KOPT-K1 (cell line): Measurements from ENCODE around the gene CXXC1.

Experiments
- H3K27ac ChIP-seq: fragments of 200-600 bp; sonication (generic); 2 replicates; pipeline ENCODE4 v1.5.1; 2016; ENCODE audit warnings: antibody characterized with exemption, mild to moderate bottlenecking, low read depth, low read length; ENCODE audit not compliant: poor library complexity, severe bottlenecking
- H3K36me3 ChIP-seq: fragments of 200-600 bp; sonication (generic); 2 replicates; pipeline ENCODE4 v1.5.1; 2017; ENCODE audit warnings: antibody characterized with exemption, mild to moderate bottlenecking, low read length, moderate library complexity; ENCODE audit not compliant: insufficient read depth
- H3K9me3 ChIP-seq: fragments of 200-600 bp; sonication (generic); 2 replicates; pipeline ENCODE4 v1.5.1; 2017; ENCODE audit warnings: antibody characterized with exemption, low read length, mild to moderate bottlenecking; ENCODE audit not compliant: insufficient read depth, poor library complexity, severe bottlenecking

CXXC1 gene

GRCh38 chr18:50284255-50284885 lies 3.1 kb downstream of the CXXC1 start:
- H3K9me3 ChIP-seq, result no peaks in the 10 kb centered on the region
- peaks cover 45% of the 10 kb centered on the region for H3K36me3 ChIP-seq
- no peak overlapping the region for H3K27ac ChIP-seq

GRCh38 chr18:50283469-50284209 lies 3.9 kb downstream of the CXXC1 start:
- H3K27ac ChIP-seq, result no peak overlapping the region
- H3K9me3 ChIP-seq, result no peaks in the 10 kb centered on the region
- peaks cover 53% of the 10 kb centered on the region for H3K36me3 ChIP-seq

- peak overlapping the region; percentile 90 for H3K27ac ChIP-seq
Observed at GRCh38 chr18:50282521-50283335, 4.8 kb downstream of the CXXC1 start.

GRCh38 chr18:50281972-50282520 lies 5.4 kb downstream of the CXXC1 start:
- H3K36me3 ChIP-seq, result peaks cover 64% of the 10 kb centered on the region
- no peaks in the 10 kb centered on the region for H3K9me3 ChIP-seq
- H3K27ac ChIP-seq, result peak overlapping the region; percentile 90

More at GRCh38 chr18:50282521-50283335, 4.8 kb downstream of the CXXC1 start:
- Histone ChIP-seq H3K36me3 (peaks cover 60% of the 10 kb centered on the region), H3K9me3 (no peaks in the 10 kb centered on the region)

GRCh38 chr18:50281295-50281971 lies 6.1 kb downstream of the CXXC1 start, which contains the start of gene MBD1:
Gene MBD1 (minus strand): TSS chr18:50281523. CDS start chr18:50279992, 1,531 bp downstream.
- Histone ChIP-seq H3K9me3 (no peaks in the 10 kb centered on the region), H3K27ac (peak within 1 kb of the TSS; percentile 90), H3K36me3 (peaks cover 70% of the 10 kb centered on the region)

- H3K9me3 ChIP-seq, result no peaks in the 10 kb centered on the region
- peaks cover 74% of the 10 kb centered on the region for H3K36me3 ChIP-seq
- H3K27ac ChIP-seq, result peak overlapping the region; percentile 90
Observed at GRCh38 chr18:50280707-50281294, 6.7 kb downstream of the CXXC1 start.

GRCh38 chr18:50279752-50280151 lies 7.7 kb downstream of the CXXC1 start:
- Histone ChIP-seq H3K27ac (no peak overlapping the region), H3K36me3 (peaks cover 74% of the 10 kb centered on the region), H3K9me3 (no peaks in the 10 kb centered on the region)

- peaks cover 74% of the 10 kb centered on the region for H3K36me3 ChIP-seq
- H3K9me3 ChIP-seq, result no peaks in the 10 kb centered on the region
- no peak overlapping the region for H3K27ac ChIP-seq
Observed at GRCh38 chr18:50277942-50278341, 9.6 kb downstream of the CXXC1 start.

- Histone ChIP-seq H3K27ac (no peak overlapping the region), H3K36me3 (peaks cover 80% of the 10 kb centered on the region), H3K9me3 (no peaks in the 10 kb centered on the region)
Observed at GRCh38 chr18:50276452-50276851, 11.0 kb downstream of the CXXC1 start.

GRCh38 chr18:50275503-50276036 lies 11.9 kb downstream of the CXXC1 start:
- H3K9me3 ChIP-seq, result no peaks in the 10 kb centered on the region
- peaks cover 88% of the 10 kb centered on the region for H3K36me3 ChIP-seq
- H3K27ac ChIP-seq, result no peak overlapping the region

GRCh38 chr18:50274941-50275340 lies 12.6 kb downstream of the CXXC1 start:
- H3K9me3 ChIP-seq, result no peaks in the 10 kb centered on the region
- H3K27ac ChIP-seq, result no peak overlapping the region
- H3K36me3 ChIP-seq, result peaks cover 95% of the 10 kb centered on the region

- peaks cover 96% of the 10 kb centered on the region for H3K36me3 ChIP-seq
- H3K9me3 ChIP-seq, result no peaks in the 10 kb centered on the region
- H3K27ac ChIP-seq, result no peak overlapping the region
Observed at GRCh38 chr18:50274044-50274442, 13.4 kb downstream of the CXXC1 start.

GRCh38 chr18:50273203-50274043 lies 14.1 kb downstream of the CXXC1 start:
- Histone ChIP-seq H3K27ac (no peak overlapping the region), H3K36me3 (peaks cover 97% of the 10 kb centered on the region), H3K9me3 (no peaks in the 10 kb centered on the region)
